ENCODE results near the gene ACAA1. TPM values are rescaled to one million over a fixed set of nuclear protein-coding genes. Genes with fewer than 3 reads are reported as not detected.

The ACAA1 gene
- total RNA-seq, 1 experiment from 2014 or later = 49.0 TPM

DNA sequence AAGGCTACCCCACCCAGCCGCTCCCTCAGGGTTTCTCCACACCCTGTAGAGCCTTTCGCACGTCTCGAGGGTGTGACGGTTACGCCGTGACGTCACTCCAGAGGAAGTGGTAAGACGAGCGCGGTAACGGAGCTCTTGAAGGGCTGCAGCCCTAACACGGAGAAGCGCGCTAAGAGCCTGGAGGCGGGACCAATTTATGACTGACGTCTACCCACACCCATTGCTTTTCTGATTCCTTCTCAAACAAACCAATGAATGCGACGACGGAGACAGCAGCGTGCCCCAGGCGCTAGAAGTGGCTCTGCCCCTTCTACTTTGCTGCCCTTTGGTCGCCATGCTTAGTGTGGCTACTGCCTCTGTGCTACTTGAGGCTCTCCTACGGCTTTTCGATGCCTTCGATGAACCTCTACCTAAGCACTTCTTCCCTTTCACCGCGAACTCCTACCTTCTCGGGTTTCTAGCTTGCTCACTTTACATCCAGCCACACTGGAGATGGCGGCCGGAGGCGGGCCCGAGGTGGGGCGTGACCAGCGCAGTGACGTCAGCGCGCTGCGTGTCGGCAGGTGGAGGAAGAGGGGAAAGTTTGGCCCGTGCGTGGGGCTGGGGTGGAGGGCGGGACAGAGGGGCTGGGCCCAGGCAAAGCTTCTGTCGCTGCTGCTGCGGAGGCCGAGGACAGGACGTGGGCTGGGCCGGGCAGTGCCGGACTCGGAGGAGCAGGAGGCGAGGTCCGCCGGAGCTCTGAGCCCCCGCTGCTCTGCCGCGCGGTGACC is 28.2 kb upstream of the ACAA1 start, which contains the start of gene OXSR1 (continued):
- TF ChIP-seq FOSL1 (IDR thresholded peaks at IDR 0.05; ENCODE audit: low read depth) (no peak), ZNF274 (IDR thresholded peaks at IDR 0.05; ENCODE audit: low read depth, low read length) (no peak), JUND (IDR thresholded peaks at IDR 0.05) (no peak), EZH2phosphoT487 (IDR thresholded peaks at IDR 0.05; ENCODE audit: borderline replicate concordance) (no peak)
- TF ChIP-seq, protein P1, sequence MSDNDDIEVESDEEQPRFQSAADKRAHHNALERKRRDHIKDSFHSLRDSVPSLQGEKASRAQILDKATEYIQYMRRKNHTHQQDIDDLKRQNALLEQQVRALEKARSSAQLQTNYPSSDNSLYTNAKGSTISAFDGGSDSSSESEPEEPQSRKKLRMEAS (IDR thresholded peaks at IDR 0.05) = peak; percentile 78

DNA sequence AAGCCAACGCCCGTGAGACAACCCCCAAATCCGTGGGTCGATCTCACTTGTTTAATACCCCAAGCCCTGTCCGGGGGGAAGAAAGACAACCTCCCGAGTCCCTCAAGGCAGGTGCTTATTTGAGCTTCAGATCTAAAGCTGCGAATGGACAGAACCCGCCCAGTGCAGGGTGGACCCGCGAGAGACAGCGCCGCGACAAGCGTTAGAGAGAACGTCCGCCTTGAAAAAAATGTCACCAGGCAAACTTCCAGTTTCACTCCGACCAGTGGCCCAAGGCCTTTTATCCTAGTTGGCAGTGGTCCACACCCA is 27.7 kb upstream of the ACAA1 start:
- ChIA-PET CTCF (interaction anchor here (1.0 to 2.0 kb wide), 2 partner anchors 11 to 28 kb away, joined by 4 to 9 read pairs; partner anchors contain the start of gene ACAA1), POLR2A (interaction anchor here (0.8 to 2.4 kb wide), 8 partner anchors 8 to 29 kb away, joined by 3 to 19 read pairs (median 4); partner anchors contain the start of genes ACAA1 and MYD88), RAD21 (ENCODE audit: low non-redundant PET in 1 of 2, low total read pairs in 2 of 2, uncharacterized antibody in 2 of 2, unreplicated experiment in 2 of 2) (interaction anchor here in 1 of 2 experiments (0.7 to 0.8 kb wide), 2 partner anchors 28 to 608 kb away, joined by 3 to 5 read pairs; partner anchors contain the start of gene ACAA1)
- Histone ChIP-seq H3K4me3 (replicated peaks in 1 of 2; ENCODE audit: low read depth in 1 of 2, low read length in 2 of 2) (peak overlapping the region; percentile 88 to 92), H3K27me3 (ENCODE audit: insufficient read depth, low read length) (no peaks in the 10 kb centered on the region), H3K79me2 (ENCODE audit: insufficient read depth, low read length) (peaks cover 43% of the 10 kb centered on the region), H2AFZ (ENCODE audit: low read depth, low read length, poor library complexity, severe bottlenecking) (no peak overlapping the region), H3K4me2 (ENCODE audit: low read length) (peak overlapping the region; percentile 77), H3K9ac (ENCODE audit: low read length) (peak overlapping the region; percentile 94), H3K9me3 (ENCODE audit: control insufficient read depth in 1 of 2, insufficient read depth in 1 of 2, low read depth in 1 of 2, low read length in 2 of 2) (no peaks in the 10 kb centered on the region), H3K36me3 (ENCODE audit: control insufficient read depth in 1 of 2, insufficient read depth in 2 of 2, low read length in 2 of 2) (no peaks in the 10 kb centered on the region), H3K27ac (ENCODE audit: low read depth, low read length) (peak overlapping the region; percentile 90), H4K20me1 (ENCODE audit: insufficient read depth) (peaks cover 4% of the 10 kb centered on the region; the same call in 1 of the 2 replicates), H3K4me1 (ENCODE audit: control insufficient read depth in 1 of 2, insufficient read depth in 2 of 2, low read length in 2 of 2) (peaks cover 6 to 43% of the 10 kb centered on the region in 2 experiments; a peak in 3 of 4 replicates), H3K9me2 (ENCODE audit: insufficient read depth) (no peaks in the 10 kb centered on the region)
- BruUV-seq (replicated peaks) = TSS peak; percentile 96
- intact Hi-C loops (cut with micrococcal nuclease) = loop anchor here (2.0 kb wide), 1 partner anchor 28 kb away; the partner anchor contains the start of gene ACAA1
- DNase-seq (ENCODE audit: low read depth, low spot score) (no peak), ATAC-seq (peak; percentile 41)
- TF ChIP-seq SIN3A (IDR thresholded peaks at IDR 0.05; ENCODE audit: low read depth) (no peak), CEBPB (IDR thresholded peaks at IDR 0.05; ENCODE audit: low read depth) (no peak), EGR1 (IDR thresholded peaks at IDR 0.05; ENCODE audit: low read depth) (no peak), YY1 (IDR thresholded peaks at IDR 0.05; ENCODE audit: extremely low read depth, insufficient replicate concordance, low read depth, low read length) (no peak), CBX3 (IDR thresholded peaks at IDR 0.05; ENCODE audit: low read depth) (no peak), ZFX (IDR thresholded peaks at IDR 0.05) (no peak), ELF1 (IDR thresholded peaks at IDR 0.05; ENCODE audit: borderline replicate concordance, low read depth) (no peak), EZH2 (IDR thresholded peaks at IDR 0.05) (no peak), SRF (IDR thresholded peaks at IDR 0.05; ENCODE audit: low read depth) (no peak), POLR2AphosphoS5 (IDR thresholded peaks at IDR 0.05; ENCODE audit: low read depth, low read length) (no peak)
- TF ChIP-seq, protein P2, sequence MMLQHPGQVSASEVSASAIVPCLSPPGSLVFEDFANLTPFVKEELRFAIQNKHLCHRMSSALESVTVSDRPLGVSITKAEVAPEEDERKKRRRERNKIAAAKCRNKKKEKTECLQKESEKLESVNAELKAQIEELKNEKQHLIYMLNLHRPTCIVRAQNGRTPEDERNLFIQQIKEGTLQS (IDR thresholded peaks at IDR 0.05) = no peak
- TF ChIP-seq, protein P3, sequence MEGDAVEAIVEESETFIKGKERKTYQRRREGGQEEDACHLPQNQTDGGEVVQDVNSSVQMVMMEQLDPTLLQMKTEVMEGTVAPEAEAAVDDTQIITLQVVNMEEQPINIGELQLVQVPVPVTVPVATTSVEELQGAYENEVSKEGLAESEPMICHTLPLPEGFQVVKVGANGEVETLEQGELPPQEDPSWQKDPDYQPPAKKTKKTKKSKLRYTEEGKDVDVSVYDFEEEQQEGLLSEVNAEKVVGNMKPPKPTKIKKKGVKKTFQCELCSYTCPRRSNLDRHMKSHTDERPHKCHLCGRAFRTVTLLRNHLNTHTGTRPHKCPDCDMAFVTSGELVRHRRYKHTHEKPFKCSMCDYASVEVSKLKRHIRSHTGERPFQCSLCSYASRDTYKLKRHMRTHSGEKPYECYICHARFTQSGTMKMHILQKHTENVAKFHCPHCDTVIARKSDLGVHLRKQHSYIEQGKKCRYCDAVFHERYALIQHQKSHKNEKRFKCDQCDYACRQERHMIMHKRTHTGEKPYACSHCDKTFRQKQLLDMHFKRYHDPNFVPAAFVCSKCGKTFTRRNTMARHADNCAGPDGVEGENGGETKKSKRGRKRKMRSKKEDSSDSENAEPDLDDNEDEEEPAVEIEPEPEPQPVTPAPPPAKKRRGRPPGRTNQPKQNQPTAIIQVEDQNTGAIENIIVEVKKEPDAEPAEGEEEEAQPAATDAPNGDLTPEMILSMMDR (IDR thresholded peaks at IDR 0.05 in 2 of 3, conservative IDR thresholded peaks at IDR 0.05 in 1 of 3; ENCODE audit: borderline replicate concordance in 1 of 3, insufficient read depth in 1 of 3, low read depth in 2 of 3, low read length in 2 of 3) = no peak
- TF ChIP-seq, protein P1 (IDR thresholded peaks at IDR 0.05) = no peak
- TF ChIP-seq, protein P4, sequence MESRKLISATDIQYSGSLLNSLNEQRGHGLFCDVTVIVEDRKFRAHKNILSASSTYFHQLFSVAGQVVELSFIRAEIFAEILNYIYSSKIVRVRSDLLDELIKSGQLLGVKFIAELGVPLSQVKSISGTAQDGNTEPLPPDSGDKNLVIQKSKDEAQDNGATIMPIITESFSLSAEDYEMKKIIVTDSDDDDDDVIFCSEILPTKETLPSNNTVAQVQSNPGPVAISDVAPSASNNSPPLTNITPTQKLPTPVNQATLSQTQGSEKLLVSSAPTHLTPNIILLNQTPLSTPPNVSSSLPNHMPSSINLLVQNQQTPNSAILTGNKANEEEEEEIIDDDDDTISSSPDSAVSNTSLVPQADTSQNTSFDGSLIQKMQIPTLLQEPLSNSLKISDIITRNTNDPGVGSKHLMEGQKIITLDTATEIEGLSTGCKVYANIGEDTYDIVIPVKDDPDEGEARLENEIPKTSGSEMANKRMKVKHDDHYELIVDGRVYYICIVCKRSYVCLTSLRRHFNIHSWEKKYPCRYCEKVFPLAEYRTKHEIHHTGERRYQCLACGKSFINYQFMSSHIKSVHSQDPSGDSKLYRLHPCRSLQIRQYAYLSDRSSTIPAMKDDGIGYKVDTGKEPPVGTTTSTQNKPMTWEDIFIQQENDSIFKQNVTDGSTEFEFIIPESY (IDR thresholded peaks at IDR 0.05; ENCODE audit: extremely low read depth, insufficient replicate concordance, low read length) = no peak
